Activated CD8-positive, alpha-beta memory T cell treated with anti-CD3 and anti-CD28 coated beads for 36 hours (primary cell): ENCODE results near the gene ACVRL1. TPM values are rescaled to one million over a fixed set of nuclear protein-coding genes. Genes with fewer than 3 reads are reported as not detected.

Experiments used
- CTCF ChIA-PET: fragments of 350-600 bp; sonication (Branson Sonifier 250); formaldehyde crosslinking; loops from one replicate; lab custom pipeline; 2021; ENCODE audit warnings: antibody characterized with exemption; lab: Charles Lee
- POLR2A ChIA-PET: fragments of 350-600 bp; sonication (Branson Sonifier 250); formaldehyde crosslinking; loops from one replicate; lab custom pipeline; 2021; ENCODE audit warnings: antibody characterized with exemption; lab: Charles Lee
- total RNA-seq, 2 experiments: library from RNA; stranded (reverse); gene quantifications; one replicate each; pipeline ENCODE4 v1.2.3, GENCODE V29; 2021

ACVRL1 gene
- total RNA-seq, 2 experiments from 2014 or later, result not detected

DNA sequence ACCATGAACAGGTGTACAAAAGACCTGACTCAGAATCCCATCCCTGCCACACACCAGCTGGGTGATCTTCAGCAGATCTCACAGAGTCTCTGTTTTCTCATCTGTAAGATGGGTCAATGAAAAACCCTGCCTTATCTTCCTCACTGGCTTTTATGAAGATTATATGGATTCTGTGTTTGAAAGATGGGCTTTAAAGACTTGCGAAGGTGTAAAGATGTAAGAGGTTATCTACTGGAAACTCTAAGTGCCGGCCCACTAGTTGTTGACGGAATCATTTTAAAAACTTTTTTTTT, 34.7 kb upstream of the ACVRL1 start:
- ChIA-PET POLR2A (interaction anchor here (0.6 kb wide), 1 partner anchor 92 kb away, joined by 3 read pairs; no protein-coding TSS in a partner anchor), CTCF (no interaction called here)

DNA sequence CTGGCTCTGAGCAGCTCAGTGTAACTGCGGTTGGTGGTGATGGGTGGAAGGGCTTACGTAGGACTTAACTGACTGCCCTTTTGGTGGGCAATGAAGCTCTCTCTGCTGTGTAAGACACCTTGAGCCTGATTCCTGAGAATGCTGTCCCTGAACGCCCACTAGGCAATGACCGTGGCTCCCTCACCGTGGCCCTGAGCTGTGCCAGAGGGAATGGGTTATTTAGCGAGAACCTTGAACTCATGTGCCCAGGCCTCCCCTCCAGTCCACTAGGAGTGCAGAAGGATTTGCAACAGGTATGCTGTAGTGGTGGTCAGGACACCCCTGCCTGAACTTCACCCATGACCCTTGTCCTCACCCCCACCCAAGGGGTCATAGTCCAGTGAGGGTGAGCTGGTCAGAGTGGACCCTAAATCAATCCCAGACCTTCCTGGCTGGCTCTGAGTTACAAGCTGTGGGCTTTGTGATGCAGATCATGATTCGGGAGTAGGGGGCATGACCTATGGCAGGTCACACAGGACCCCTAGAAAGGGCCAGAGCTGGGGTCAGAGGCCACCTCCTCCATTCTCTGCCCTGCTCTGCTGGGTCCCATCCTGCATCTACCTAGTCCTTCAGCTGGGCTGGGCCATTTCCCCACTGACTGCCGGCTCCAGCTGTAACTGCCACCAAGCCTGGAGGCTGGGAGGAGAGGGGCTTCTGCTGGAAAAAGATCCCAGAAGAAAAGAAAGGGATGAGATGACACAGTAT, 33.9 kb upstream of the ACVRL1 start:
- POLR2A ChIA-PET, result interaction anchor here (0.6 kb wide), 1 partner anchor 93 kb away, joined by 3 read pairs; no protein-coding TSS in a partner anchor
- CTCF ChIA-PET, result interaction anchor here (1.2 kb wide), 1 partner anchor 56 kb away, joined by 3 read pairs; no protein-coding TSS in a partner anchor

DNA sequence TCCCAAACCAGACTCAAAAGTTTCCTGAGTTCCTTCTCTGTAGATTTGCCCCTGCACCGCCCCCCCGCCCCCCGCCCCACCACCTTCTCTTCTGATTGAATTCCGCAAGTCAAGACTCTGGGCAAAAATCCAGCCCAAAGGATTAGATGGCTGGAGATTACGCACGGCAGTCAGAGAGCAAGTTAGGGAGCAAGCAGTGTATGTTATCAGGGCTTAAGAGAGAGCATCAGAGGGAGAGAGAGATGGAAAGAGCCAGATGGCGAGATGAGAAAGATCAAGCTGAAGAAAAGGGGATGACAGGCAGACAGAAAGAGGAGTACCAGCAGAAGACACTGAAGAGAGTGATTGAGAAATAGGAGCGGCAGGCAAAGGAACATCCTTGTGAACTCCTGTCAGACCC, 33.3 kb upstream of the ACVRL1 start:
- ChIA-PET CTCF (interaction anchor here (1.2 kb wide), 1 partner anchor 57 kb away, joined by 3 read pairs; no protein-coding TSS in a partner anchor), POLR2A (no interaction called here)

DNA sequence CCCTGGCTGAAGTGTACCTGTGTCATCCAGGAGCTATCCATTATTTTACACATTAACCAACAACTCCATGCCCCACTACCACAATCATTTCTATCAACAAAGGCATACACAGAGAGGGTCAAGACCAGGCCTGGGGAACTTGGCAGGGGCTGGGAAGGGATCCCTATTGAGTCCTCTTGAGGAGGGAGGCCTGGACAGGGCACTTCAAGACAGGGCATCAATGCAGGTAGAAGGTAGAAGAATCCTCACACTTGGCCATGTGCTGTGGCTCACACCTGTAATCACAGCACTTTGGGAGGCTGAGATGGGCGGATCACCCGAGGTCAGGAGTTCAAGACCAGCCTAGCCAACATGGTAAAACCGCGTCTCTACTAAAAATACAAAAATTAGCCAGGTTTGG, 32.8 kb upstream of the ACVRL1 start:
- POLR2A ChIA-PET, result no interaction called here
- CTCF ChIA-PET, result interaction anchor here (1.1 to 2.3 kb wide), 7 partner anchors 10 to 149 kb away, joined by 3 to 7 read pairs (median 5); no protein-coding TSS in a partner anchor

DNA sequence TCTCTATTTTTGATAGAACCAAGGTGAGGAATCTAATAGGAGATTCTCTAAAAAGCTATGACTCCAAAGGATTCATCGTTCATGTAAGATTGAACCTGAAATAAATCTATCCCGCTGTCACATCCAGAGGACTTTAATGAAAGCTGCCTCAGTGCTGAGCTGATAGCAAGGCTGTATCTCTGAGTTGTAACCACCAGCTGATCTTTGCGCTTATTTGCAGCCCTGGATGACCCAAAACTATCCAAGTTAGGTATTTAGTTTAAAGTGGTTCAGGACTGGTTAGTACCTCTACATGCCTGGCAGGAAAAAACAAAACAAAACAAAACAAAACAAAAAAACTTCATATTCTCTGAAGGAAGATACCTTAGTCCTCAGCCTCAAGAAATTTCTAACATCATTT, 28.2 kb upstream of the ACVRL1 start:
- ChIA-PET CTCF (interaction anchor here (1.0 kb wide), 1 partner anchor 98 kb away, joined by 3 read pairs; no protein-coding TSS in a partner anchor), POLR2A (no interaction called here)

DNA sequence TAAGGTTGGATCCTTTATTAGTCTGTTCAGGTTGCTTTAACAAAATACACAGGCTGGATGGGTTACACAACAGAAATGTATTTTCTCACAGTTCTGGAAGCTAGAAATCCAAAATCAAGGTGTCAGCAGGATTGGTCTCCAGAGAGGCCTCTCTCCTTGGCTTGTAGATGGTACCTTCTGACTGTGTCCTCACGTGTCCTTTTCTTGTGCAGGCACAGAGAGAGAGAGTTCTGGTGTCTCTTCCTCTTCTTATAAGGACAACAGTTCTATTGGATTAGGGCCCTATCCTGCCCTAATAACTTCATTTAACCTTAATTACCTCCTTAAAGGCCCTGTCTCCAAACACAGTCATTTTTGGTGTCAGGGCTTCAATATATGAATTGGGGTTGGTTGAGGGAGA, 24.0 kb upstream of the ACVRL1 start:
- CTCF ChIA-PET, result no interaction called here
- POLR2A ChIA-PET, result no interaction called here

DNA sequence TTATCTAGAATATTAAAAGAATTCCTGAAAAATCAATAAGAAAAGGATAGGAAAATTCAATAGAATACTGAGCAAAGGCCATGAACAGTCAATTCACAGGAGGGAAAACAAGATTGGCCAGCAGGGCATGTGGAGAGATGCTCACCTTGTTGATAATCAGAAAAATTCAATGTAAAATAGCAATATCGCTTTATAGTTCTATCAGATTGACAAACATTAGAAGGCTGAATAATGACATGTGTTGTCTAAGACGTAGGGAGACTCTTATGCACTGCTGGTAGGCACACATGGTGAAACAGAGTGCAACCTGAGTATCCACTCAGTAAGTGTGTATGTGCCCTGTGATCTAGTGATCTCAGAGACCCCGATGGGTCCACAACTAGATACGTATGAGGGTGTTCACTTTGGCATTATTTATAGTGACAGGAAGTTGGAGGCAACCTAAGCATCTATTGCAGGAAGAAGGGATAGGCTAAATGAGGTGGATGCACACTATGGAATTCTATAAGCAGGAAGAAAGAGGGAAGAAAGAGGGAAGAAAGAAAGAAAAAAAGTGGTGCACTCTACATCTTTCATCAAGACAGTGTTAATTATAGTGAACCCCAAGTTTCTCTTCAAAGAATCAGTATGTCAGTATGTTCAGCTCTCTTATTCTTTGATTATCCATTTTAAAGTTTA, 23.2 kb upstream of the ACVRL1 start:
- CTCF ChIA-PET, result no interaction called here

DNA sequence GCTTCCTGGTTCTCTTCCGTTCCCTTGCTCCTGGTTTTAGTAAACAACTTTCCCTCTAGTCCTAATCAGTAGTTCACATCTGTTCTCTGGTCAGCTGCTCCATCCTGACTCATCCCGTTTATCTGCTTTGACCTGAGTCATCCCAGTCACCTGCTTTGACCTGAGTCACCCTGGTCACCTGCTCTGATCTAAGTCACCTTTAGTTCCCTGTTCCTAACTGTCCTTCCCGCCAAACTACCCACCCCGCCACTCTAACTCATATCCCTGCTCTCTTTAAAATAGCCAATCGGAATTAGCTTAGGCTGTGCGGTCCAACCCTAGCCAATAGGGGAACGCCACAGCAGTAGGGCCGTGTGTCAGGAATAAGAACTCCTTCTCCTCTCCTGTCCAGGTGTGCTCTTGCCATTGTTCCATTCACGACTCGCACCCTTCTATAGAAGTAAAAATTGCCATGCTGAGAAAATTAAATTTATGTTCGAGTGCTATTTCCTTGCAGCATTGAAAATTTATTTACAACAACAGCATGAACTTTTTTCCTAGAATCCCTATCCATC, 22.6 kb upstream of the ACVRL1 start:
- POLR2A ChIA-PET, result no interaction called here
- CTCF ChIA-PET, result no interaction called here

More for the DNA sequence above, 23.2 kb upstream of the ACVRL1 start:
- POLR2A ChIA-PET, result no interaction called here

DNA sequence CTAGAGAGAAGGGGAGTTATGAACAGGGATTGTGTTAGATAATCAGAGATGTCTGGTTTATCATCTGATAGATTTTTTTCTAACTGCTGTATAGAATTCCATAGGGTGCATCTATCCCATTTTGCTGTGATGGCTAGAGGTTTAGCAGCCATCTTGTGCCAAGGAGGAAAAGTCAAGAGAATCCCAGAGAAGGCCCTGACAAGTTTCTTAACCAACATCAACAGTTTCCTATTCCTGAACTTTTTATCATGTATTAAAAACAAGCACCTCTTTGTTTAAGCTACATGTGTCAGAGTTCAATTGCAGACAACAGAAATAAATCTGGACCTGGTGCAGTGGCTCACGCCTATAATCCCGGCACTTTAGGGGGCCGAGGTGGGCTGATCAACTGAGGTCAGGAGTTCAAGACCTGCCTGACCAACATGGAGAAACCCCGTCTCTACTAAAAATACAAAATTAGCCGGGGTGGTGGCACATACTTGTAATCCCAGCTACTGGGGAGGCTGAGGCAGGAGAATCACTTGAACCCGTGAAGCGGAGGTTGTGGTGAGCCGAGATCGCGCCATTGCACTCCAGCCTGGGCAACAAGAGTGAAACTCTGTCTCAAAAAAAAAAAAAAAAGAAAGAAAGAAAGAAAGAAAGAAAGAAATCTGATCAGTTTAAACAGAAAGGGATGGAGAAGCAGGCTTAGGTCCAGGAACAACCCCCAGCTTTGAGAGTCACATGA, 21.8 kb upstream of the ACVRL1 start:
- POLR2A ChIA-PET, result interaction anchor here (0.8 kb wide), 1 partner anchor 147 kb away, joined by 7 read pairs; no protein-coding TSS in a partner anchor

DNA sequence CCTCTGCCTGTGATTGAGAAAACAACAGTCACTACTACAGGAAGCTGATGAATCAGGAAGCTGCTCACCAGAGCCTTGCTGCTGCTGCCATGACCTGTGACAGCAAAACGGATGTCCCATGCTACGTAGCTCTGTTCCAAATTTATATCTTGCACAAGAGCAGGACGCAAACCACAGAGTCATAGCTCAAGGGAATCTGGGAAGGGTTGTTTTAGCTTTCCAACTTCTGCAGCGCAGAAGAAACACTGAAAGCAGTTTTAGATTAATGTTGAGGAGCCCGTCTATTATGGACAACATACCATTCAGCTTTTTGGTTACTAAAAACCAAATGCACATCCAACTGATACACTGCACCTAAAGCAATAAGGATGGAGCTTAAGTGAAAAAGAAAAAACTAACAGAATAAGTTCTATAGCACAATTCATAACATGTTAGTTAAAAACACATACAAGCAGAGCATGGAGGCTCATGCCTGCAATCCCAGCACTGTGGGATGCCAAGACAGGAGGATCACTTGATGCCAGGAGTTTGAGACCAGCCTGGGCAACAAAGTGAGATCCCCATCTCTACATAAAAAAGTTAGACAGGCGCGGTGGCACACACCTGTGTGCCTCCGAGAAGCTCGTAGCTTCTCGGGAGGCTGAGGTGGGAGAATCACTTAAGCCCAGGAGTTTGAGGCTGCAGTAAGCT, 21.1 kb upstream of the ACVRL1 start:
- ChIA-PET POLR2A (interaction anchor here (0.8 kb wide), 1 partner anchor 147 kb away, joined by 7 read pairs; no protein-coding TSS in a partner anchor), CTCF (interaction anchor here (0.7 kb wide), 1 partner anchor 63 kb away, joined by 3 read pairs; no protein-coding TSS in a partner anchor)

More for the DNA sequence above, 21.8 kb upstream of the ACVRL1 start:
- CTCF ChIA-PET, result interaction anchor here (0.7 kb wide), 1 partner anchor 62 kb away, joined by 3 read pairs; no protein-coding TSS in a partner anchor

DNA sequence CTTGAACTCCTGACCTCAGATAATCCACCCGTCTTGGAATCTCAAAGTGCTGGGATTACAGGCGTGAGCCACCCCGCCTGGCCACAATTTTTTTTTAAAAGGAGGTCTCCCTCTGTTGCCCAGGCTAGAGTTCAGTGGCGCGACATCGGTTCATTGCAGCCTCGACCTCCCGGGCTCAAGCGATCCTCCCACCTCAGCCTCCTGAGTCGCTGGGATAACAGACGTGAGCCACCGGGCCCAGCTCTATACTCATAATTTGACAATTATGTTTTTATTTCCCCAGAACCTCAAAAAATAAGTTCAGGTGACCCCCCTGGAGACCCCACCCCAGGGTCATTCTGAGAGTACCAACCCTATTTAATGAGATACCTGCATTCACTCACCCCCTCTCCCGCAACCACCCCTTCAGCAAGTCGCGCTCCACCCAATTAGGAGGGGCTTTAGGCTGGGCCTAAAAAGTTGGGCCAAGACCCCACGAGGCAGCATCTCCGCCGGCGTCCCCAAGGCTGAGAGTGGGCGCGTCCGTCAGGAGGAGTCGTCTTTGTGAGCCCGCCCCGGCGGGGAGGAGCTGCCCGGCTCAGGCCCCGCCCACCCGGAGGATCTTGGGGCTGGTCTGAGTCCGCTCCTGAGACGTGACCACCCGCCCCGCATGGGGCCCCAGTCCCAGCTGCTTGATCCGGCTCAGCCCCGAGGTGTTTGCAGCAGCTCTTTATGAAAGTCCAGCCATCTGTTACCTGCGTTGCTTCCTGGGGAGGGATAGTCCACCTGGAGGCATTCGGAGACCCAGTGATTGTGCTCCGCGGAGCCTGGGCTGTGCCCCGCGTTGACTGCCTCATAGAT, 19.6 kb upstream of the ACVRL1 start, which contains the start of gene ANKRD33:
Gene ANKRD33 (plus strand): TSS at position 628 of the 840 bp plus-strand sequence. CDS start 84 bp downstream, at position 712.
- CTCF ChIA-PET, result no interaction called here
- POLR2A ChIA-PET, result interaction anchor here (0.5 kb wide), 1 partner anchor 94 kb away, joined by 4 read pairs; no protein-coding TSS in a partner anchor

DNA sequence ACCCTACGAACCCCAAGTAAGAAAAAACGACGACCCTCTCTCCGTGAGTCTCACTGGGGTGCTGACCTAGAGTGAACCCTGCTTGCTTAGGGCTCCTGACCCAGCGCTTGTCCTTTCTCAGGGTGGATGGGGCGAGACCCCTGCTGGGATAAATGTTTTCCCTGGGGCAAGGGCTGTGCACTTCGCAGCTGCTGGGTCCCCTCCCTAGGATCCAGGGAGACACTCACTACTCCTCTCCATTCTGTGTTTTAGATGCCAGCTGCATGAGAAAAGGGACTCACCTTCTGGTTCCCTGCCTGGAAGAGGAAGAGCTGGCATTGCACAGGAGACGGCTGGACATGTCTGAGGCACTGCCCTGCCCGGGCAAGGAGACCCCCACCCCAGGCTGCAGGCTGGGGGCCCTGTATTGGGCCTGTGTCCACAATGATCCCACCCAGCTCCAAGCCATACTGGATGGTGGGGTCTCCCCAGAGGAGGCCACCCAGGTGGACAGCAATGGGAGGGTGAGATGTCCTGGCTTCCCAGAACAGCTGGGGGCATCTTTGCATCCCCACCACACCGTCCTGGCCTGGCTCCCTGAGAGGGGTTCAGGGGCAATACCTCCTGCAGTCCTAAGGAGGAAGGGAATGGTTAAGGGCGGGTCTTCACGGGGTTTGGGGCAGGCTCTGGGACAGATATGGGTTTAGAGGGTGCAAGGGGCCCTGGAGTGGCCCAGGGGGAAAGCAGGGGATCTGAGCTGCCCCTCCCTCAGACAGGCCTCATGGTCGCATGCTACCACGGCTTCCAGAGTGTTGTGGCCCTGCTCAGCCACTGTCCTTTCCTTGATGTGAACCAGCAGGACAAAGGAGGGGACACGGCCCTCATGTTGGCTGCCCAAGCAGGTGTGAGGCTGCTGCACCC, 18.7 kb upstream of the ACVRL1 start:
- CTCF ChIA-PET, result no interaction called here
- POLR2A ChIA-PET, result interaction anchor here (0.5 to 0.6 kb wide), 2 partner anchors 68 to 93 kb away, joined by 4 to 5 read pairs; no protein-coding TSS in a partner anchor

DNA sequence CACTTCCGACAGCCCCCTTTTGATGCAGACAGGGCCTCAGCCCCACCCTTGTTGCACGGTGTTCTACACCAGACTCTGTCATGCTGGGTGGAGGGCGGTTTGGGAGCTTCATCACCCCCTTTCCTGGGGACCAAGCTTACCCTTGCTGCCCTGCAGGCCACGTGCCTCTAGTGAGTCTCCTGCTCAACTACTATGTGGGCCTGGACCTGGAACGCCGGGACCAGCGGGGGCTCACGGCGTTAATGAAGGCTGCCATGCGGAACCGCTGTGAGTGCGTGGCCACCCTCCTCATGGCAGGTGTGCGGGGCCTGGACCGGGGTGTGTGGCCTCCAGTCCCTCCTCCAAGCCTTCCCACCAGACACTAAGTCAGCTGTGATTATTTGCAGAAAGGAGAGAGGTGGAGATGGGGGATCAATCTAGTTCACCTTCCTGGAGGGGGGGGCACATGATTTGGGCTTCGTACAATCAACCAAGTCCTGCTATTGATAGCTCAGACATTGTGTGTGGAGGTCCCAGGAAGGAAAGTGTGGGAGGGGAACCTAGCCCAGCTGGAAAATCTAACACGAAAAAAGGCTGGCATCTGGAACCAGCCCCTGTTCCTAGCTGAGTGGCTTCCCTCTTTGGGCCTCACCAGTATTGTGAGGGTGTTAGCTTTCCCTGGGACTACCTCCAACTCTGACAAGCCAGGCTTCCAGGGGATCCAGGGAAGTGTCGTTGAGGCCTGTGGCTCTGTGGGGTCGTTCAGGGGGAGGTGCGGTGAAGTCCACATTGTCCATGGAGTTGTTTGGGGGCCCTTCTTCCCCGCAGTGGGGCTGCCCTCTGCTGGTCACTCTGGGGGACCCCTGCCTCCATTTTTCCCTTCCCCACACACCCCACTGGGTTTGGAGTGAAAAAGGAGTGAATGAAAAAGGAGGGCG, 17.8 kb upstream of the ACVRL1 start:
- ChIA-PET POLR2A (interaction anchor here (0.6 kb wide), 1 partner anchor 69 kb away, joined by 5 read pairs; no protein-coding TSS in a partner anchor), CTCF (interaction anchor here (1.4 kb wide), 1 partner anchor 70 kb away, joined by 3 read pairs; no protein-coding TSS in a partner anchor)

DNA sequence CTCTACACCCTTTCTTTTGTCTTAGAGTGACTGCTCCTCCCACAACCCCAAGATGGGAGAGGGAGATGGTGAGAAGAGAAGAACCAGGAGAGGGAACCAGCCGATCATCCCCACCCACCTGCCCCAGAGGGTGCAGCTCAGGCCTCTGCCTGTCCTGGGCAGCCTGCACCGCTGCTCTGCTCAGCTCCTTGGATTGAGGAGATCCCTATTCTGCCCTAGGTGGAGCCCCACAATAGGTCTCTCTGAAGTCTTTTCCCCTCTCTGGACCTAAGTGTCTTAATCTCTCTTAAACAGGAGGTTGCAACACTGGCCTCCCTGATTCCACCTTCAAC, 17.2 kb upstream of the ACVRL1 start:
- CTCF ChIA-PET, result interaction anchor here (1.4 kb wide), 1 partner anchor 70 kb away, joined by 3 read pairs; no protein-coding TSS in a partner anchor
- POLR2A ChIA-PET, result no interaction called here

DNA sequence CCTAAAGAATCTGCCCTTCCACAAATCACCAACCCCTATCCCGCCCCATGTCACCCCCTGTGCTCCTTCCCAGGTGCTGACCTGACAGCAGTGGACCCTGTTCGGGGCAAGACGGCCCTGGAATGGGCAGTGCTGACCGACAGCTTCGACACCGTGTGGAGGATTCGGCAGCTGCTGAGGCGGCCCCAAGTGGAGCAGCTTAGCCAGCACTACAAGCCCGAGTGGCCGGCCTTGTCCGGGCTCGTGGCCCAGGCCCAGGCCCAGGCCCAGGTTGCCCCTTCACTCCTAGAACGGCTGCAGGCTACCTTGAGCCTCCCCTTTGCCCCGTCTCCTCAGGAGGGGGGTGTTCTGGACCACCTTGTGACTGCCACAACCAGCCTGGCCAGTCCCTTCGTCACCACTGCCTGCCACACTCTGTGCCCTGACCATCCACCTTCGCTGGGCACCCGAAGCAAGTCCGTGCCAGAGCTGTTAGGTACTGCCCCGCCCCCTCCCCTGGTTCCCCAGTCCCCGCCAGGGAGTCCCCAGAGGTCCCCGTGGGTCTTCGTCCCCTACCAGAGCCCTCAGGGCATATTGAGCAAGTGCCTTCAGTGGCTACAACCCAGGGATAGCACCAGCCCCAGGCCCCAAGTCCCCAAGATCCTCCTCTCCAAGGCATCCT, 16.7 kb upstream of the ACVRL1 start:
- ChIA-PET POLR2A (no interaction called here), CTCF (interaction anchor here (1.0 to 1.4 kb wide), 2 partner anchors 62 to 71 kb away, joined by 3 read pairs; no protein-coding TSS in a partner anchor)
